H1 (cell line): ENCODE measurements around the gene PDE6B. TPM values are rescaled to one million over a fixed set of nuclear protein-coding genes. Genes with fewer than 3 reads are reported as not detected.

Source experiments
- CTCF ChIA-PET: fragments of 300-600 bp; sonication (Branson Sonifier 250); formaldehyde crosslinking; loops from one replicate; lab custom pipeline; 2021; ENCODE audit not compliant: partially characterized antibody; lab: Charles Lee
- POLR2A ChIA-PET: fragments of 300-600 bp; sonication (Branson Sonifier 250); formaldehyde crosslinking; loops from one replicate; lab custom pipeline; 2021; ENCODE audit warnings: inconsistent platforms; ENCODE audit not compliant: partially characterized antibody; lab: Charles Lee
- DNase-seq, 2 experiments: peaks; one replicate each; pipeline versions ENCODE4 v3.0.0 to v3.0.0-alpha.2; 2010 to 2022; ENCODE audit warnings: low spot score in 2 of 2, low read depth in 1 of 2, mixed read lengths in 1 of 2
- FAIRE-seq: peaks from 2 replicates; lab custom pipeline; 2011; peaks lifted over from hg19 to GRCh38; lab: Jason Lieb, UNC
- H2AFZ ChIP-seq: 2 replicates; pipeline ENCODE4 v1.8.1; 2012; ENCODE audit warnings: low read length, inconsistent platforms
- H2AK5ac ChIP-seq: 2 replicates; pipeline ENCODE4 v1.6.1; 2013; ENCODE audit warnings: low read depth, low read length
- H2BK120ac ChIP-seq: replicated peaks from 2 replicates; pipeline ENCODE3; 2013; ENCODE audit warnings: low read depth, low read length, inconsistent platforms
- H2BK12ac ChIP-seq: 2 replicates; pipeline ENCODE4 v1.6.1; 2013; ENCODE audit warnings: low read depth, low read length
- H2BK15ac ChIP-seq: 2 replicates; pipeline ENCODE4 v1.6.1; 2013; ENCODE audit warnings: low read length
- H2BK20ac ChIP-seq: 2 replicates; pipeline ENCODE4 v1.6.1; 2013; ENCODE audit warnings: low read length
- H2BK5ac ChIP-seq: 2 replicates; pipeline ENCODE4 v1.6.1; 2013; ENCODE audit warnings: low read depth, low read length
- H3K14ac ChIP-seq: 2 replicates; pipeline ENCODE4 v1.6.1; 2013; ENCODE audit warnings: inconsistent platforms; ENCODE audit not compliant: insufficient read length
- H3K18ac ChIP-seq: 2 replicates; pipeline ENCODE4 v1.6.1; 2013; ENCODE audit warnings: low read length; ENCODE audit errors: extremely low read depth
- H3K23ac ChIP-seq: 2 replicates; pipeline ENCODE4 v1.6.1; 2013; ENCODE audit warnings: inconsistent platforms; ENCODE audit not compliant: insufficient read length
- H3K23me2 ChIP-seq: 2 replicates; pipeline ENCODE4 v1.6.1; 2013; ENCODE audit warnings: low read depth, low read length
- H3K27ac ChIP-seq: 2 replicates; pipeline ENCODE4 v1.6.1; 2011; ENCODE audit warnings: low read depth, low read length, inconsistent platforms
- H3K27me3 ChIP-seq, 4 experiments: replicated peaks in 1 of 4; 1 replicate in 1 of 4; 2 replicates in 3 of 4; pipeline versions ENCODE4 v1.6.1 to v1.8.1; 2011 to 2013; ENCODE audit warnings: low read length in 3 of 4, mild to moderate bottlenecking in 3 of 4, inconsistent platforms in 2 of 4, mixed read lengths in 2 of 4, moderate library complexity in 1 of 4; ENCODE audit not compliant: control insufficient read depth in 3 of 4, insufficient read depth in 3 of 4; ENCODE audit errors: extremely low read depth in 1 of 4
- H3K36me3 ChIP-seq, 4 experiments: 2 replicates each; pipeline versions ENCODE4 v1.6.1 to v1.8.1; 2011 to 2013; ENCODE audit warnings: mild to moderate bottlenecking in 4 of 4, low read length in 3 of 4, moderate library complexity in 2 of 4, control low read depth in 1 of 4, inconsistent platforms in 1 of 4; ENCODE audit not compliant: insufficient read depth in 4 of 4, control insufficient read depth in 2 of 4
- H3K4ac ChIP-seq: replicated peaks from 2 replicates; pipeline ENCODE3; 2013; ENCODE audit warnings: low read length, low read depth, mixed read lengths, inconsistent platforms; ENCODE audit not compliant: insufficient read length
- H3K4me1 ChIP-seq, 4 experiments: replicated peaks in 1 of 4; 1 replicate in 1 of 4; 2 replicates in 3 of 4; pipeline versions ENCODE4 v1.6.1 to v1.8.1; 2011 to 2013; ENCODE audit warnings: low read length in 3 of 4, inconsistent platforms in 2 of 4, mixed read lengths in 1 of 4; ENCODE audit not compliant: insufficient read depth in 4 of 4, control insufficient read depth in 3 of 4
- H3K4me2 ChIP-seq, 2 experiments: 2 replicates each; pipeline versions ENCODE4 v1.6.1 to v1.8.1; 2011 to 2013; ENCODE audit warnings: low read depth in 2 of 2, low read length in 2 of 2, control low read depth in 1 of 2, inconsistent platforms in 1 of 2, mild to moderate bottlenecking in 1 of 2; ENCODE audit not compliant: insufficient read depth in 1 of 2
- H3K4me3 ChIP-seq, 4 experiments: fragments of 200-600, 300-600 bp in 1 of 4; sonication (generic), shearing (Covaris generic), sonication (Bioruptor Twin) in 1 of 4; 2 replicates each; pipeline versions ENCODE4 v1.5.1 to v1.8.1; 2011 to 2016; ENCODE audit warnings: low read length in 4 of 4, low read depth in 3 of 4, control low read depth in 2 of 4, inconsistent platforms in 2 of 4, mild to moderate bottlenecking in 2 of 4, mixed read lengths in 1 of 4, moderate library complexity in 1 of 4; ENCODE audit not compliant: insufficient read depth in 2 of 4; ENCODE audit errors: extremely low read depth in 1 of 4
- H3K56ac ChIP-seq: replicated peaks from 2 replicates; pipeline ENCODE3; 2013; ENCODE audit warnings: low read depth, mild to moderate bottlenecking, mixed read lengths, low read length, inconsistent platforms; ENCODE audit not compliant: insufficient read length
- H3K79me1 ChIP-seq: 2 replicates; pipeline ENCODE4 v1.6.1; 2013; ENCODE audit warnings: low read depth, low read length, control low read depth
- H3K79me2 ChIP-seq, 2 experiments: 2 replicates each; pipeline versions ENCODE4 v1.6.1 to v1.8.1; 2012 to 2013; ENCODE audit warnings: low read length in 2 of 2, mild to moderate bottlenecking in 2 of 2, inconsistent platforms in 1 of 2; ENCODE audit not compliant: insufficient read depth in 2 of 2, control insufficient read depth in 1 of 2
- H3K9ac ChIP-seq, 4 experiments: replicated peaks in 1 of 4; 1 replicate in 1 of 4; 2 replicates in 3 of 4; pipeline versions ENCODE4 v1.6.1 to v1.8.1; 2011 to 2013; ENCODE audit warnings: low read depth in 3 of 4, low read length in 3 of 4, control low read depth in 2 of 4, mild to moderate bottlenecking in 2 of 4, moderate library complexity in 2 of 4, inconsistent platforms in 1 of 4; ENCODE audit errors: extremely low read depth in 1 of 4
- H3K9me3 ChIP-seq, 2 experiments: 2 replicates each; pipeline versions ENCODE4 v1.6.1 to v1.8.1; 2012 to 2013; ENCODE audit warnings: mild to moderate bottlenecking in 2 of 2, moderate library complexity in 2 of 2, control low read depth in 1 of 2, inconsistent platforms in 1 of 2, low read depth in 1 of 2, low read length in 1 of 2, mixed read lengths in 1 of 2; ENCODE audit not compliant: insufficient read depth in 2 of 2
- H4K20me1 ChIP-seq, 2 experiments: replicated peaks in 1 of 2; 2 replicates each; pipeline versions ENCODE3 to v1.8.1; 2011 to 2013; ENCODE audit warnings: inconsistent platforms in 2 of 2, low read length in 2 of 2, mild to moderate bottlenecking in 1 of 2; ENCODE audit not compliant: insufficient read depth in 2 of 2, control insufficient read depth in 1 of 2
- H4K5ac ChIP-seq: 2 replicates; pipeline ENCODE4 v1.6.1; 2013; ENCODE audit warnings: low read length, low read depth, mixed read lengths, inconsistent platforms; ENCODE audit not compliant: insufficient read length
- H4K8ac ChIP-seq: 2 replicates; pipeline ENCODE4 v1.8.0; 2013; ENCODE audit warnings: mild to moderate bottlenecking, moderate library complexity, low read length, inconsistent platforms; ENCODE audit not compliant: insufficient read depth; ENCODE audit errors: extremely low read depth
- H4K91ac ChIP-seq: replicated peaks from 2 replicates; pipeline ENCODE3; 2013; ENCODE audit warnings: low read length, mixed read lengths, inconsistent platforms; ENCODE audit not compliant: insufficient read length
- ATF3 ChIP-seq: IDR thresholded peaks from 2 replicates; pipeline ENCODE4 v1.6.1; 2011; ENCODE audit warnings: low read depth, mild to moderate bottlenecking, low read length; ENCODE audit not compliant: insufficient read depth
- CHD2 ChIP-seq: IDR thresholded peaks from 2 replicates; pipeline ENCODE4 v1.6.1; 2012; ENCODE audit warnings: low read length, improper control_type of control experiment
- FOSL1 ChIP-seq: IDR thresholded peaks from 2 replicates; pipeline ENCODE4 v1.6.1; 2011; ENCODE audit warnings: mild to moderate bottlenecking, low read depth, low read length, moderate library complexity; ENCODE audit not compliant: insufficient read depth
- JUN ChIP-seq: IDR thresholded peaks from 2 replicates; pipeline ENCODE4 v1.6.1; 2011; ENCODE audit warnings: low read depth, mild to moderate bottlenecking, improper control_type of control experiment, low read length
- JUND ChIP-seq: IDR thresholded peaks from 2 replicates; pipeline ENCODE4 v1.6.1; 2011; ENCODE audit warnings: mild to moderate bottlenecking, improper control_type of control experiment, low read length
- KDM1A ChIP-seq: fragments of 200-600, 300-600 bp; sonication (generic); IDR thresholded peaks from 2 replicates; pipeline ENCODE4 v1.7.1; 2016; ENCODE audit warnings: mild to moderate bottlenecking, low read length, borderline replicate concordance
- KDM5A ChIP-seq: fragments of 200-600 bp; IDR thresholded peaks from 2 replicates; pipeline ENCODE4 v1.7.1; 2012; ENCODE audit warnings: mild to moderate bottlenecking, low read length, inconsistent platforms, mixed read lengths
- RAD21 ChIP-seq, 2 experiments: IDR thresholded peaks in 1 of 2; conservative IDR thresholded peaks in 1 of 2; 2 replicates each; pipeline ENCODE4 v1.6.1; 2011; ENCODE audit warnings: low read depth in 2 of 2, low read length in 2 of 2, improper control_type of control experiment in 1 of 2, inconsistent platforms in 1 of 2, mild to moderate bottlenecking in 1 of 2, moderate library complexity in 1 of 2
- RNF2 ChIP-seq: fragments of 200-900, 300-1000 bp; sonication (generic); IDR thresholded peaks from 2 replicates; pipeline ENCODE4 v1.7.1; 2016; ENCODE audit warnings: borderline replicate concordance, low read depth, mild to moderate bottlenecking, antibody characterized with exemption, low read length; ENCODE audit not compliant: poor library complexity, severe bottlenecking; ENCODE audit errors: missing control alignments
- USF2 ChIP-seq: IDR thresholded peaks from 2 replicates; pipeline ENCODE4 v1.6.1; 2011; ENCODE audit warnings: low read length, improper control_type of control experiment
- WGBS, 2 experiments: shearing (Covaris generic) in 1 of 2; methylation state at CpG; one replicate each; pipeline versions ENCODE4 v1.1.6 to v1.1.7; 2013 to 2015; ENCODE audit warnings: low lambda C conversion rate in 2 of 2, mixed read lengths in 2 of 2, inconsistent platforms in 1 of 2, low coverage in 1 of 2, missing lambda C conversion rate in 1 of 2; ENCODE audit not compliant: insufficient replicate concordance in 2 of 2, insufficient coverage in 1 of 2, insufficient read length in 1 of 2; ENCODE audit errors: extremely low coverage in 1 of 2, missing lambda C conversion rate in 1 of 2; 5-methylcytosine and 5-hydroxymethylcytosine counted together
- polyA plus RNA-seq, 7 experiments: library from polyadenylated mRNA; depleted of rRNA in 3 of 7; stranded (reverse) in 5 of 7; unstranded in 2 of 7; fragments of >200 nt in 5 of 7; fragments of 200-250 nt in 2 of 7; gene quantifications; 1 replicate in 5 of 7; 2 replicates in 1 of 7; 4 replicates in 1 of 7; pipeline versions ENCODE4 v1.2.1 to v1.2.3, GENCODE V29; 2011 to 2013; ENCODE audit warnings: missing spikeins in 2 of 7, mixed read lengths in 2 of 7
- total RNA-seq: library from RNA; stranded (reverse); fragmentation: NEBNext Ultra II Directional; extraction: Animal tissue kit (Norgen Biotek cat#: 25700); gene quantifications from 2 replicates; pipeline ENCODE4 v1.2.1, GENCODE V29; 2021

PDE6B gene
- total and polyA plus RNA-seq, 2 of the 8 experiments (the other 6 are each of a cell fraction or from before 2014, with no cell fraction given): 4.1 to 8.4 TPM

GRCh38 chr4:712093-712492 lies 86.7 kb downstream of the PDE6B start:
- Histone ChIP-seq H2BK12ac (no peak overlapping the region), H2BK120ac (no peak overlapping the region), H2BK15ac (no peak overlapping the region), H3K4me3 (no peak overlapping the region), H3K27ac (no peak overlapping the region), H3K9me3 (no peaks in the 10 kb centered on the region), H3K23me2 (peaks cover 2% of the 10 kb centered on the region; the same call in 1 of the 2 replicates), H3K4me1 (peaks cover 0 to 2% (median 0%) of the 10 kb centered on the region in 4 experiments; a peak in 1 of 7 replicates), H3K79me1 (peaks cover 28% of the 10 kb centered on the region), H3K14ac (no peak overlapping the region), H3K18ac (no peak overlapping the region), H3K56ac (no peak overlapping the region), H2AK5ac (no peak overlapping the region), H2BK5ac (no peak overlapping the region), H3K36me3 (peaks cover 0 to 6% (median 0%) of the 10 kb centered on the region in 4 experiments; a peak in 2 of 8 replicates), H2BK20ac (no peak overlapping the region), H4K20me1 (peaks cover 17 to 40% of the 10 kb centered on the region in 2 experiments), H4K5ac (no peak overlapping the region), H4K91ac (no peak overlapping the region), H3K4me2 (no peak overlapping the region), H3K9ac (no peak overlapping the region), H2AFZ (no peak overlapping the region), H3K79me2 (peaks cover 16 to 81% of the 10 kb centered on the region in 2 experiments), H4K8ac (no peak overlapping the region), H3K23ac (no peak overlapping the region), H3K4ac (no peak overlapping the region), H3K27me3 (no peaks in the 10 kb centered on the region)
- POLR2A ChIA-PET: interaction anchor here (1.5 kb wide), 1 partner anchor 25 kb away, joined by 4 read pairs; no protein-coding TSS in a partner anchor
- TF ChIP-seq KDM5A: no peak
- TF ChIP-seq RNF2: no peak
- TF ChIP-seq RAD21 (IDR thresholded peaks at IDR 0.05 in 1 of 2, conservative IDR thresholded peaks at IDR 0.05 in 1 of 2; ENCODE audit: low read depth in 2 of 2, low read length in 2 of 2): no peak
- TF ChIP-seq JUND: no peak
- no peak for TF ChIP-seq JUN
- no peak for TF ChIP-seq FOSL1
- TF ChIP-seq ATF3: no peak
- TF ChIP-seq KDM1A: no peak
- TF ChIP-seq CHD2: no peak
- TF ChIP-seq USF2: no peak
- CTCF ChIA-PET: no interaction called here
- WGBS, 2 experiments: 97% methylated on average over 3 of the region's 3 CpGs; no CpG with 5 or more reads in 1 of the 2 experiments
- DNase-seq (no peak), FAIRE-seq (no peak)
